Stimulated activated naive CD8-positive, alpha-beta T cell treated with anti-CD3 and anti-CD28 coated beads, Interleukin-15, Interleukin-2, amounts not matched to agents 100 U/mL and 50 U/mL, for 24 hours (primary cell): ENCODE data around the gene DNAJC8.

Experiments used
- ATAC-seq: fragments of 150-1000 bp; cut with Tn5 transposase; one replicate; pipeline ENCODE4 v1.10.0; 2021
- DNase-seq: peaks from one replicate; pipeline ENCODE4 v3.0.0; 2021

The DNAJC8 gene

GRCh38 chr1:28170001-28170596 lies 62.7 kb downstream of the DNAJC8 start:
- ATAC-seq: no peak
- no peak for DNase-seq

DNA sequence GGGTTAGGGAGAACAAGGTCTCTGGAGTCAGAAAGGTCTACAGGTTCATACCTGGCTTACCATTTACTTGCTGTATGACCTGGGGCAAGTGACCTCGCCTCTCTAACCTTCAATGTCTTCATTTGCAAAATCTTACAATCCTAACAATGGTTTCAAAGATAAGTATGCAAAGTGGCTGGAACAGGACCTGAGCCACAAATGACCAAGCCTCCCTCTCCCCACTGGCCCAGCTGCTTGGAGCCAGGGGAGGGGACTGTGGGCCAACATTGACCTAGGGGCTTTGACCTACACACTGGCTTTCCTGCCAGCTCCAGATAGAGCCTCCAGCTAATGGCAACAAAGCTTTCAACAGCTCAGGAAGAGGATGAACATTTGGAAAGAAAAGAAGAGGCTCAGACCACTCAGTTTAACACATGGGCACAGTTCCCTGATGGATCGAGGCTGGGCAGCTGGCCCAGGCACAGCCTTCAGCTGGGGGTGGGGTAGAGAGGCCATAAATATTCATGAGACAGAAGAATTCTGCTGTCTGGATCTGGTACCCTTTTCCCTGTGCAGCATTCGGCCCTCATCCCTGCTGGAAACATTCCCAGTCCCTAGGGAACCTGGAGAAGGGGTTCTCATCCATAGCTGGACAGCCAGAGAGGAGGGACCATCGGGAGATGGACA lies 69.2 kb downstream of the DNAJC8 start:
- no peak for ATAC-seq
- DNase-seq: no peak

GRCh38 chr1:28162151-28162550 lies 70.7 kb downstream of the DNAJC8 start:
- DNase-seq: no peak
- no peak for ATAC-seq

DNA sequence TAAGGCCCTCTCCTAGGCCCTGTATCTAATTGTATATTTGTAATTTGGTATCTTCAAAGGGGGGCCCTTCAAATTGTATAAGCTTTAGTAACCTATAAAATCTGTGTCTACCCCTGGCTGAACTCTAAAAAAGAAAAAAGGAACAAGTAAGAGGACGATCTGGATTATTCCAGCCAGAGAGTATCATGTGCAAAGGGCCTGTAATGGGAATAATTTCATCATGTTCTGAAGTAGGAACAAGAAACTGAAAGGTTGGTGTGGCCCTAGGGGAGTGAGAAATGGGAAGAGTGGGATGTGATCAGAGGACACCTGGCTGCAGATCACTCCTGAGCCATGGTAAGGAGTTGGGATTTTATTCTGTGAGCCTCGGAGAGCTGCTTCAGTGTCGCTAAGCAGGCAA lies 71.1 kb downstream of the DNAJC8 start:
- no peak for ATAC-seq
- DNase-seq: no peak

DNA sequence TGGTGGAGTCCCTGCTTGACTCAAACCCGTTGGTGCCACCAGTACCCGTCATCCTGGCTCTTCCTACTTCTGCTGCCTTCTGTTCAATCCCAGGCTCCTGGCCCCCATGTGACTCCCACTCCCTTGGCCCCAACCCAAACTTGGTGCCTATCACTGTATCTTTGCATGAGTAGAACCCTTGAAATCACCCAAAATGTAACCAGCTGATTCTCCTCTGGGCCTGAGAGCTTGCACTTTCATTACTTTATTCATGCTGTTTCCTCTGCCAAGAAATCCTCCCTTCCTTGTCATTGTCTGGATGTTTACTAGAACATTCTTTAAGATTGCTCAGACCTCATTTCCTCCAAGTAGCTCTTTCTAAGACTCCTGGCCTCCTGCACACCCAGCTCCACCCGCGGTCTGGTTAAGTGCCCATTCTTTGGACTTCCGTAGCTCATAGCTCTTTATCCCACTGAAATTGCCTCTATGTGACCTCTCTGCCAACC lies 72.0 kb downstream of the DNAJC8 start:
- no peak for DNase-seq
- ATAC-seq: no peak

DNA sequence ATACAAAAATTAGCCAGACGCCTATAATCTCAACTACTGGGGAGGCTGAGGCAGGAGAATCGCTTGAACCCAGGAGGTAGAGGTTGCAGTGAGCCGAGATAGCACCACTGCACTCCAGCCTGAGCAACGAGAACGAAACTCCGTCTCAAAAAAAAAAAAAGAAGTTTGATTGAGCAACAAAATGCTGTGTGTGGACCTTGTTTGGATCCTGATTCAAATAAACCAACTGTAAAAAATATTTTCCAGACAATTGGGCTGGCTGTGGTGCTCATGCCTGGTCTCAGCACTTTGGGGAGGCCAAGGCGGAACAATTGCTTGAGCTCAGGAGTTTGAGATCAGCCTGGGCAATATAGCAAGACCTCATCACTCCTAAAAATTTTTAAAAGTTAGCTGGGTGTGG lies 73.1 kb downstream of the DNAJC8 start:
- no peak for ATAC-seq

DNA sequence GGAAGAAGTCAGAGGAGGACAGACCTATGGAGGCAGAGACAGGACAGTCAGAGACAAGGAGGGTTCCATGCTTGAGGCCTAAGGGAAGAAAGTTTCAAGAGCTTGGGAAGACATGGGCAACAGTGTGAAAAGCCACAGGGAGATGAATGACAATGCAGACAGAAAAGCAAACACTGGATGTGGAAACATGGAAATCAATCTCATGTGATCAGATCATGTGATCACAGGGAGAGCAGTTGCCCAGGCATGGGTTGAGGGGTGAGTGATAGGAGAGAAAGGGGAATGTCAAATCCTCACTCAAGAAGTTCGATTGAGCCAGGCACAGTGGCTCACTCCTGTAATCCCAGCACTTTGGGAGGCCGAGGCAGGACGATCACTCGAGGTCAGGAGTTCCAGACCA lies 73.6 kb downstream of the DNAJC8 start:
- ATAC-seq (no peak), DNase-seq (no peak)

More for the DNA sequence above, 73.1 kb downstream of the DNAJC8 start:
- no peak for DNase-seq

GRCh38 chr1:28157894-28158293 lies 74.9 kb downstream of the DNAJC8 start:
- DNase-seq: no peak
- ATAC-seq: no peak

DNA sequence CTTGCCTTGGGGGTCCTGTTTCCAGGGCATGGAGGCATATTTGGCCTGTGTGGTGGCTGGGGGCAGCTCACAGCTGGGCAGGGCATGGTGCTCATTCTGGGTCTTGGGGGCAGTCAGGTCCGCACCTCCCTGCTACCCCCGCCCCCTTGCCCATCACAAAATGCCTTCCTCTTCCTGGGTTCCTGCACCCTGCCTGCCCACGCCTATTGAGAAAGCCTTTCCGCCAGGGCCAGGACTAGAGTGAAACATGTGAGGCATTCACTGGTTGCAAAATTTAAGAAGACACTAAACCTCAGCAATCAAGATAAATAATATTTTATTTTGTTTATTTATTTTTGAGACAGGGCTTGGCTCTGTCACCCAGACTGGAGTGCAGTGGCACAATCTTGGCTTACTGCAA lies 76.0 kb downstream of the DNAJC8 start:
- no peak for DNase-seq

GRCh38 chr1:28155628-28156027 lies 77.2 kb downstream of the DNAJC8 start:
- ATAC-seq (no peak), DNase-seq (no peak)

More for the DNA sequence above, 76.0 kb downstream of the DNAJC8 start:
- no peak for ATAC-seq

- DNase-seq: no peak
- no peak for ATAC-seq
Observed at GRCh38 chr1:28154078-28154594, 78.7 kb downstream of the DNAJC8 start.
